Stimulated activated CD8-positive, alpha-beta memory T cell treated with anti-CD3 and anti-CD28 coated beads, Interleukin-2, amount 100 ng/mL, for 48 hours (primary cell): ENCODE data around the gene DARS1.

Experiments
- DNase-seq, 2 donors: peaks; one replicate each; pipeline ENCODE4 v3.0.0-alpha.2; 2020; ENCODE audit warnings: low read depth in 2 of 2

Gene DARS1

DNA sequence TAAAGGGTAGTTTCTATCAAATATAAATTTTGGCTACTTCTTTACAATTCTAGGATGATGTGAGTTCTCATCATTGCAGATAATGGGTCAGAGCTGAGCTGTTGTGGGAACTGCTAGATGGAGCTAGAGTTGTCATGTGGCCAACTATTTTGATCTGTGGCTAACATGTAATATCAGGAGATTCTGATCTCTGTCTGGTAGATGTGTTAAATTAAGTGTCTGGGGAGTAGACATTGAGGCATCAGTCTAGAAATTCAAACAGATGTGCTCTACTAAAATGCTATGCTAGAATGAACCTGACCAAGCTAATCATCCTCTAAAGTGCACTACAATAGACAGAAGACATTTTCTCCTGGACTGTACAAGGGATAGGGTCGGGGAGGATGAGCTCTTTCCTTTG, 30.3 kb upstream of the DARS1 start:
- no peak for DNase-seq

DNA sequence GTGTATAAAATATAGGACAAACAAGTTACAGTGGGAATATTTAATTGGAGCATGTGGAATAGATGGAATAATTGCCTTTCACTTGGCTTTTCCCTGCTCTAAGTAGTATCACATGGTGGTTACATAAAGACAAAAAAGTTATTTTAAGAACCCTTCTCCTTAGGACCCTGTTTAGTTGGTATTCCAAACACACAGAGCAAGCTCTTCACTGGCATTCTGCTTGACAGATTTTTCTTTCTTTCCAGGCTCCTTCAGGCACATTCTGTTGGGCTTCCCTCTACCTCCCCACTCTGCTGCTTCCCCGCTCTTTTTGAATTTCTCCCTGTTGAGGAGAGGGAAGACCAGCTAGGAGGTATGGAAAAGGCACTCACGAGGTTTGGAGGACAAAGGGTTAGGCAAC, 29.0 kb upstream of the DARS1 start:
- DNase-seq, result no peak

DNA sequence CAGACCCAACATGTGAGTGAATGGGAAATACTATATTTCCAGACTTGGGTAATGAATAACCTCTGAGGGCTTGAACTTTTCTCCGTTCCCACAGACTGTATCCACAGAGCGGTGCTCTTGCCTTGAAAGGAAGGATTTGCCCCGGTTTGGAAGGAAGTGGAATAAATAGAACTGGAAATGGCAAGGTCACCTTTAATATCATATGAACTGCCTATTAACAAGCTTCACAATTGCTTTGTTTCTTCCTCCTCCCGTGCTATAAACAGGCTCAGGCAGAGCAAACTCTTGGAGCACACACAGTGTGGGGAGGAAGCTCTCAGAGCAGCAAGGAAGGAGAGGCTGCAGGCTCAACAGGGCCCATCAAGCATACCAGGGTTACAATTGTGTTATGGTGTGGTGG, 28.5 kb upstream of the DARS1 start:
- no peak for DNase-seq

- no peak for DNase-seq
Measured at GRCh38 chr2:136013136-136013685, 27.8 kb upstream of the DARS1 start.

DNA sequence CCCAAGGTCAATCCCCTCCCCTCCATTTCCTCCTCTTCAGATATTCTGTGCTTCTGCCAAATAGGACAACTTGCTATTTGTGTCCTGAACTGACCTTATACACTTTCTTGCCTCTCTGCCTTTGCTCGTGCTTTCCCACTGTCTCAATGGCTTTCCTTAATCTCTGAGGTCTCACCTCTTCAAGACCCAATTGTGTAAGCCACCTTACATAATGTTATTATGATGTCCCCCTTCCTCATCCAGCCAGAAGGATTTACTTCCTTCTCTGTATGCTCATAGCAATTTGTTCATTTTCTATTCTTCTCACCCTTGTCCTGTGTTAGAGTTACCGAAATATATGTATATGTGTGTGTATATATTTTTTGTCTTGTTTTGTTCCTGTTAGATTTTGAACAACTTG, 26.9 kb upstream of the DARS1 start:
- no peak for DNase-seq

DNA sequence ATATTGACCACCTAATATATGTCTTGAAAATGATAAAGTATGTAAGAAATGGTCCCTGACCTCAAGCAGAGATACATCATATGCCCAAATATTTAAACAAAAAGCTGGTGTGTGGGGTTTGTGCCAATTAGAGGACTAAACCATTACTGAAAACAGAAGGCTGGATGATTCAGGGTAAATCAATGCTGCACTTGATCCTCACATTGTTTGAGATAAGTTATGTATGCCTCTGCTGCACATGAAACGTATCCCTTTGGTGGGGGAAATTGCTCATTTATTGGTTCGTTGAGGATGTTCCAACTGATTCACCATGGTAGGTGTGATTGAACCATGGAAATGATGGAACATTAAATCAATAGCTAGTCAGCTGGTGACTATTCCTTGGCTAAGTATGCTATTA, 24.7 kb upstream of the DARS1 start:
- DNase-seq, result no peak

DNA sequence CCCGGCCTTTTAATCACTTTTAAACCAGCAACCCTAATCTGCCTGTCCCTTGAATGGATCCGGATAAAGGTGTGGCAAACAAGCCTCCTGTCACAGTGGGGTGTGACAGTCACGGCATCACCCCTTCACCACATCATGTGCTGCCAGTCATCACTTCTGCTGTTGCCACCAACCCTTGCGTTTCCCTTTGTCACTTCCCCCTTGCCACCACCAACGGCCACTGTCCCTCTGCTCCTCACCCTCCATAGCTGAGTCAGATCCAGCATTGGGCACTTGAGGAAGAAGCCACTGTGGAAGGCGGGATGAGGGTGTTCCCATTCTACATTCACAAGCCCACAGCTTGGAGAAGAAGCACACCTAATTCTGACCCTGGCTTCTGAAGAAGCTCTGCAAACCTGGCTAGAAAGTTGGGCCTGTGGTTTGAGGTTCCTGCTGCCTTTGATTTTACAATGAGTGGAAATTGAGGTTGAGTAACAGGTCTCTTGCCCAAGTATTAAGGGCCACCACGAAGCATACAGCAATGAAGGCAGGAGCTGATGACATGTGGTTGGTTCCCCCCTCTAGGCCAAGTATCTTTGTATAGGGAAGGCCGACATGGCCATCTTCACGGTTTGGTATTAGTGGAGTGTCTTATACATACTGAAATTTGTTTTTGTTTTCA, 22.9 kb upstream of the DARS1 start:
- peak; percentile 30 to 34 for DNase-seq

DNA sequence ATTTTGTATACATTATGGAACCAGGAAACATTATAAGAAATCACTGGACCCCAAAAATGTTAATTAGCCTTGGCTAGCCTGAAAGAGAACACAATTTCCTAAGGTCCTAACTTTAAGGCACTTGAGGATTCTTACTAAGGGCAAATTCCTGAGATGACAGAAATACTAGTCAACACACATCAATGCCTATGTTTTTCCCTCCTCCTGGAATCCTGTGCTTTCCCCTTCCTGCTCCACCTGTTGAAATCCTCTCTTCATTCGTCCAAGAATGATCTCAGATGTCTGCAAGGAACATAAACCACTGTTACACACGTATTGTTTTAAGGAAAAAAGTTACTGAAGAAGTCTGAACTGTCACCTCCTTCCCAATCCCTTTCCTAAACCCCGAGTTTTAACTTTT, 21.2 kb upstream of the DARS1 start:
- no peak for DNase-seq

DNA sequence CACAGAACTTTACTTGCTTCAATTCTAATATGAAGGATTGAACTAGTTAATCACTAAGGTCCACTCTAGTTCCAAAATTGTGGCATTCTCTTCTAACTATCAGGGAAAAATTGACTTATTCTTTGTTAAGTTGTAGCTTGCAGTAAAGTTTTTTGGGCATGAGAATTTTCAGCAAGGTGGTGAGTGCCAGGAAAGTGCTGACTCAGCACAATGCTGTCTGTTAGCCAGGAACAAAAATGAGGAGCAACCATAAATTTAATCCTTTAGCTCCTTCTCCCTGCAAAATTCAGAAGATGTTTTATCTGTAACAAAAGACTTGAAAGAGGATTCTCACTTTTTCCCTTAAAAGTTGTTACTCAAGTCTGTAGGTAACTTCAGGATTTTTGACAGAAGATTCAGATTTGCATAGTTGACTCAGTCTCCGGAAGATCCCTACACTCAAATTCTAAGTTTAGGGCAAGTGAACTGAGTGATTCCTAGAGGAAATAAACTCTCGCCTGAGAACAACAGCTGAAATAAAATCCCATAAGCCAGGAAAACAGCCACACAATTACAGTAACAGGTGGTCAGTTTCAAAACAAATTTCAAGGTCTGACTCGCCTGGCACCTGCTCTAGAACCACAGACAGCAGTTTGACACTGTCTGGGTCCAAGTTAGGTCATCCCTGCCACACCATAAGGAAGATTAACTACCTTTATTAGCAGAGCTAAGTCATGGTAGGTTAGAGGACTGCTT, 20.2 kb upstream of the DARS1 start:
- DNase-seq, result no peak

- no peak for DNase-seq
Measured at GRCh38 chr2:136004965-136005364, 19.5 kb upstream of the DARS1 start.

GRCh38 chr2:136001131-136001530, 15.7 kb upstream of the DARS1 start:
- DNase-seq, result no peak

DNA sequence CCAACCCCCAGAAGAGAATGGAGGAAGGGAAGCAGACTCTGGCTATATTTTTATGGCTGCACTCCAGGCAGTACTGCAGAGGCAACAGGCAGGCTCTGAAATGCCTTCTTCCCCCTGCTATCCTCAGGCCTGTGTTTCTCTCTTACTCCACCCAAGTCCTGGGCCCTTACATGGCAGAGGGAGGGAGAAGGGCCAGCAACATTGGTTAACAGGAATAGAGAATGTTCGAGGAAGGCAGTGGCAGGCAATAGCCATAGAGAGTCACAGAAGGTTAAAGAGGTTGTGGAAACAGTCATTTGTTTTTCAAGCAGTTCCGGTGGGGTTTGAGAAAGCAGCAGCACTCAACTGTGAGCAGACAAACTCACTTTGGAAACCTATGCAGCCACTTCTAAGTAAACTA, 15.1 kb upstream of the DARS1 start:
- DNase-seq, result no peak

GRCh38 chr2:135999899-136000298, 14.5 kb upstream of the DARS1 start:
- no peak for DNase-seq

DNA sequence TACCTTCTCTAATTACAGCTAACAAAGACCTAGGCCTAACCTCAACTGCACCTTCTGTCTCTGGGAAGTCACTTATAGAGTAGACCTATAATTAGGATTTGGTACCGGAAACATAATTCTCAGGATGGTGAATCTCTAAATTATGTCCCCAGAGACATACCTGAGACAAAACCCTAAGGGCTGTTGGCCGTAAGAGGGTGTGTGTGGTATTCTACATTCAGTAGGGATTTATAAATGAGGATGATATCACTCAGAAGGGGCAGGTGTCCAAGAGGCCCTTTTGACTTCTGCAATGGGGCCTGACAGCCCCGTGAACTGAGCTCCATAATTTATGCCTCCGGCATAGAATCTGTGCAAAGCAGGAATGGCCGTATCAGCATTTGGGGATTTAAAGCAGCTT, 13.5 kb upstream of the DARS1 start:
- DNase-seq, result no peak

DNA sequence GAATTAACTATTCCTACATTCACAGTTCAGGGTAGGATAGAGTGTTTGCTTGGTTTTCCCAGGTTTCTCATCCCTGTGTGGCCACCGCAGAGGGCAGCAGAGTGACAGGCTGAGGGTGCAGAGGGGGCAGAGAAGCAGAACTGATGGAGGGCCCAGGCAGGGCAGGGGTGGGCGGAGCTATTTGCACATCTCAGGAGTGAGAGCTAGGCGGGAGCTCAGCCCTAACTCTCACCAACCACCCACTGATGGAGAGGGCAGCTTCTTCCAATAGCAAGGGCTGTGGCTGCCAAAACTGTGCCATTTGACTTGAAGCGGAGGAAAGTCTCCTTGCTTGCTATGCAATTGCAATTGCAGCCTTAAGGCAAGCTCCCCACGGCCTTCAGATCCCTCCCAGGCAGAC, 12.0 kb upstream of the DARS1 start:
- peak in 1 of 2 donors; percentile 15 for DNase-seq

DNA sequence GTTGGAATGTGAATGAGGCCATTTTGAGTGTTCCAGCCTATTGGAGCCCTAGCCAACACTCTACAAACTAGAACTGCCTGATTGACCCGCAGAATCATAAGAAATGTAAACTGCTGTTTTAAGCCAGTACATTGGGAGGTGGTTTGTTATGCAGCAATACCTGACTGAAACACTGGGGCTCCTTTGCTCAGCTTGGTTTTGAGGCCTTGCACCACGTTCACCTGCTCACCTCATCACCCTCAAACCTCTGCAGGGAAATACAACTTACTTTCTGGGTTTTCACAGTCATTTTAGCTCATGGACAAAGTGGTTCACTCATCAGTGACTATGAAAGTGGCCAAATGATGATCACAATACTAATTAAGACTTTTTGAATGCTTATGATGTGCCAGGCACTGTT, 10.9 kb upstream of the DARS1 start:
- DNase-seq, result no peak

DNA sequence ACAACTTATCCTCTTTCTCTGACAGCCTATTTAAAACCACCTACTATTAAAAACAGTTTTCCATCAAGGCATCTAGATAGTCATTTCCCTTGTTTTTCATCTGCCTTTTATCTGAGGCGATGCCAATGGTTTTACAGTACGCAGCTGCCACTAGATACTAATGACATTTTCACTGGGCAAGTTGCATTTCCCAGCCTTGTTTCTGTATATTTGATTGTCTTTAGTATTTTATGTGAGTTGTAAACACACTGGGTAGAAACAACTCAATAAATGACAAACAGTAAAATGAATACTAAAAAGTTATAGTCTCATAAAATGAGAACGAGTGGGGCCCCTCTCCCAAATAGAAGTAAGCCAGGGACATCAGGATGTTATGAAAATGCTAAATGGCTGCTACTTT, 8.9 kb upstream of the DARS1 start:
- DNase-seq, result no peak

GRCh38 chr2:135993421-135993820, 8.0 kb upstream of the DARS1 start:
- no peak for DNase-seq

- DNase-seq, result no peak
Measured at GRCh38 chr2:135991861-135992260, 6.4 kb upstream of the DARS1 start.

DNA sequence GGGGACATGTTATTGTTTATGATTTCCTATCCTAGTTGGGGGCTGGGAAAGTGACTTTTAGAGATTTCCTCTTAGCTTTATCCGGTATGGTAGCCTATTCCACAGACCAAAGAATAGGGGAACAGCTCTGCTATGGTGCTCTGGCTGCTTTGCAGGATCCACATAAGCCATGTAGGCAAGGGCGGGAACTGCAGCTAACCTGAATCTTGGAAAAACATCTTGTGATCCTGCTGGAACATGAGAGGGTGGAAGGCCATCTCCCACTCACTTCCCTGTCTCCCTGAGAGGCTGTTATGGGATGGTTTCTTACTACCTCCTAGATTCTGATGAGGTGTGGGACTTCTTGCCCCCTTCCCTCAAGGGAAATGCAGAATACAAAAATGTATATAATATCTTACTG, 2.0 kb upstream of the DARS1 start:
- DNase-seq, result no peak

DNA sequence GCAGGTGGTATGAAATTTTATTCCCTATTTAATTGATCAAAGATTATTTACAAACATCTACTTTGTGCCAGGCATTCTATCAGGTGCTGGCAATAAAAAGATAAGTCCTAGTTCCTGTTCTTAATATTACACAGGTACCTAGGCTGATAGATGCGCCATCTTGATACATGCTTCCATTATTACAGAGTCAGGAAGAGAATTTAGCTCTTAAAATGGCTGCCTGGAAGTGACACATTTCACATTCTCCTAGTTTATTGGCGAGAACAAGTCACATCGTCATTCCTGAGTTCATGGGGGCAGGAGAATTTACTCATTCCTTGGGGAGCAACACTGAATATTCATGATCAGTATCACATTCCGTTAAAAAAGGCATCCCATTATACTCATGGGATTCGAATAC, 1.1 kb upstream of the DARS1 start:
- DNase-seq, result no peak

DNA sequence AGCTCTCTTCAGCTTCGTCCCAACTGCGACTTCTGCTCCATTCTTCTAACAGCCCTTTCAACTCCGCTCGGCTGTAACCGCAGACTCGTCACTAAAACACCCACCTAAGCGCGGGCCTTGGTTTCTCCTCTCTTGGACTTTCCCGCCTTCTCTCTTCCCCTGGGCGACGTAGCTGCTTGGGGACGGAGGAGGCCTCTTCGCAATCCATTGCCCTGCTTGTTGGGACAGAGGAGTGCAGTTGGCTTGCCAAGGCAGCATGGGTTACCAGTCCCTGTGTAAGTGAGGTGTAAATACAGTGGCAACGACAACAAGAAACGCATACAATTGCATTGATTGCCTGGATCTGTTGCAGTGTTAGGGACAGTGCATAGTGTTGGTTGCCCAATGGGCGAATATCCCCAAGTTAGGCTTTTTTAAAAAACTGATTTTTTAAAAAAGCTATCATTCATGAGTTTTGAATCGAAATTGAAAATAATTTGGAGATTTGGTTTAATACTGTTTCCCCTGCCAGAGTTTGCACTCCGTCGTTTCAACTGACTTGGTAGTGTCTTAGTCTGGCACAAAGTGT, 484 bp upstream of the DARS1 start:
- DNase-seq, result peak; percentile 65 to 76
